SU-DHL-6 (cell line): Measurements from ENCODE around the gene CMTR1.

Source experiments
- CTCF ChIP-seq: fragments of 200-600 bp; sonication (generic); IDR thresholded peaks from one replicate; pipeline ENCODE4 v1.5.1; 2017; ENCODE audit warnings: antibody characterized with exemption, mild to moderate bottlenecking, low read length, moderate library complexity; ENCODE audit not compliant: insufficient read depth, poor library complexity, severe bottlenecking
- EZH2phosphoT487 ChIP-seq: fragments of 200-600 bp; sonication (generic), shearing (Covaris generic); conservative IDR thresholded peaks from 2 replicates; pipeline ENCODE4 v1.6.1; 2018; ENCODE audit warnings: mild to moderate bottlenecking, antibody characterized with exemption, low read length, moderate library complexity, mixed read lengths

- TF ChIP-seq CTCF (no peak), EZH2phosphoT487 (no peak)
Observed at GRCh38 chr6:37409501-37409900, 23.5 kb upstream of the CMTR1 start.
